OCI-LY1 (cell line): Measurements from ENCODE around the gene NLK.
"Not testable (repeated sequence)": the region's sequence is repeated elsewhere in the genome, so short reads cannot be mapped to it uniquely, and the experiment has no call there.

ENCODE experiments used
- H2AFZ ChIP-seq: fragments of 200-600 bp; sonication (generic), shearing (Covaris generic); 2 replicates; pipeline ENCODE4 v1.6.0; 2014; ENCODE audit warnings: antibody characterized with exemption, mild to moderate bottlenecking, low read length
- H3F3A ChIP-seq: fragments of 200-600 bp; sonication (generic), shearing (Covaris generic); 2 replicates; pipeline ENCODE4 v1.6.0; 2014; ENCODE audit warnings: mild to moderate bottlenecking, antibody characterized with exemption, low read length, moderate library complexity; ENCODE audit not compliant: insufficient read depth
- H3K27ac ChIP-seq: fragments of 200-600 bp; sonication (generic); 2 replicates; pipeline ENCODE4 v1.5.1; 2014; ENCODE audit warnings: low read length, mixed run types, mild to moderate bottlenecking, low read depth; ENCODE audit not compliant: poor library complexity, severe bottlenecking
- H3K27me3 ChIP-seq: fragments of 200-600 bp; sonication (generic); 2 replicates; pipeline ENCODE4 v1.6.0; 2014; ENCODE audit warnings: antibody characterized with exemption, mild to moderate bottlenecking, low read length, moderate library complexity; ENCODE audit not compliant: insufficient read depth
- H3K36me3 ChIP-seq: fragments of 200-600 bp; sonication (generic); 2 replicates; pipeline ENCODE4 v1.6.1; 2014; ENCODE audit warnings: mild to moderate bottlenecking, antibody characterized with exemption, low read length, moderate library complexity, mixed read lengths; ENCODE audit not compliant: insufficient read depth
- H3K4me1 ChIP-seq: fragments of 200-600 bp; sonication (generic); 2 replicates; pipeline ENCODE4 v1.5.1; 2014; ENCODE audit warnings: mild to moderate bottlenecking, low read length, moderate library complexity; ENCODE audit not compliant: insufficient read depth, severe bottlenecking
- H3K4me2 ChIP-seq: fragments of 200-600 bp; sonication (generic), shearing (Covaris generic); 2 replicates; pipeline ENCODE4 v1.6.1; 2014; ENCODE audit warnings: low read length
- H3K4me3 ChIP-seq: fragments of 200-600 bp; sonication (generic); 2 replicates; pipeline ENCODE4 v1.5.1; 2014; ENCODE audit warnings: low read length, low read depth, mild to moderate bottlenecking, mixed read lengths; ENCODE audit not compliant: poor library complexity, severe bottlenecking
- H3K79me2 ChIP-seq: fragments of 200-600 bp; shearing (Covaris generic); 2 replicates; pipeline ENCODE4 v1.6.1; 2016; ENCODE audit warnings: mixed run types, low read length, mixed read lengths; ENCODE audit not compliant: insufficient read depth
- H3K9ac ChIP-seq: fragments of 200-600 bp; sonication (generic), shearing (Covaris generic); 2 replicates; pipeline ENCODE4 v1.6.1; 2014; ENCODE audit warnings: mild to moderate bottlenecking, low read length, mixed read lengths
- H3K9me2 ChIP-seq: fragments of 200-600 bp; sonication (generic), shearing (Covaris generic); 2 replicates; pipeline ENCODE4 v1.6.1; 2014; ENCODE audit warnings: low read depth, mild to moderate bottlenecking, low read length, mixed read lengths
- H3K9me3 ChIP-seq: fragments of 200-600 bp; shearing (Covaris generic); 2 replicates; pipeline ENCODE4 v1.6.1; 2014; ENCODE audit warnings: low read length, mixed read lengths
- H4K20me1 ChIP-seq: fragments of 200-600 bp; sonication (generic), shearing (Covaris generic); 2 replicates; pipeline ENCODE4 v1.6.0; 2016; ENCODE audit warnings: mild to moderate bottlenecking, low read length; ENCODE audit not compliant: insufficient read depth
- CTCF ChIP-seq: fragments of 200-600 bp; sonication (generic), shearing (Covaris generic); IDR thresholded peaks from 2 replicates; pipeline ENCODE4 v1.5.1; 2017; ENCODE audit warnings: mild to moderate bottlenecking, antibody characterized with exemption, low read length, moderate library complexity, mixed read lengths
- EZH2 ChIP-seq: fragments of 200-600 bp; sonication (generic), shearing (Covaris generic); IDR thresholded peaks from 2 replicates; pipeline ENCODE4 v1.8.0; 2017; ENCODE audit warnings: borderline replicate concordance, mixed run types, mild to moderate bottlenecking, antibody characterized with exemption, low read length, moderate library complexity, mixed read lengths

Gene NLK

GRCh38 chr17:28204751-28205150 is 162.3 kb downstream of the NLK start:
- Histone ChIP-seq H3K9me2 (no peaks in the 10 kb centered on the region), H3K4me3 (no peak overlapping the region), H4K20me1 (no peaks in the 10 kb centered on the region), H3K9me3 (no peaks in the 10 kb centered on the region), H3K9ac (no peak overlapping the region), H3F3A (no peaks in the 10 kb centered on the region), H3K79me2 (no peaks in the 10 kb centered on the region), H3K27me3 (no peaks in the 10 kb centered on the region), H3K36me3 (no peaks in the 10 kb centered on the region), H2AFZ (no peak overlapping the region), H3K4me2 (no peak overlapping the region), H3K27ac (no peak overlapping the region), H3K4me1 (no peaks in the 10 kb centered on the region)
- TF ChIP-seq CTCF (no peak), EZH2 (no peak)

DNA sequence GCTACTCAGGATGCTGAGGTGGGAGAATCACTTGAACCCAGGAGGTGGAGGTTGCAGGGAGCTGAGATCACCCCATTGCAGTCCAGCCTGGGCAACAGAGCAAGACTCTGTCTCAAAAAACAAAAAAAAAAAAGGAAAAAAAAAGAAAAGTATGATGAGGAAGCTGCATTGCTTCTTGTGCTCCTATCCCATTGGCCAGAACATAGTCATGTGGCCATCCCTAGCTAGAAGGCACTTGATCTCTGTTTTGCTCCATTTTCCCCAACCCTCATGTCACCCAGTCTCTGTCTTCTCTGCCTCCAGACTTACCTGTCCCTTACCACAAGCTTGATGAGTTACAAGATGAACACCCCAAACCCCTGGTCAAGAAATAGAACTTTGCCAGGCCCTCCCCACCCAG is 163.8 kb downstream of the NLK start:
- Histone ChIP-seq H2AFZ (no peak overlapping the region), H3K9me2 (no peaks in the 10 kb centered on the region), H3K9me3 (peaks cover 6% of the 10 kb centered on the region; the same call in 1 of the 2 replicates), H4K20me1 (no peaks in the 10 kb centered on the region), H3F3A (no peaks in the 10 kb centered on the region), H3K36me3 (no peaks in the 10 kb centered on the region), H3K4me3 (no peak overlapping the region), H3K4me1 (no peaks in the 10 kb centered on the region), H3K4me2 (no peak overlapping the region), H3K79me2 (no peaks in the 10 kb centered on the region), H3K9ac (no peak overlapping the region), H3K27ac (no peak overlapping the region), H3K27me3 (no peaks in the 10 kb centered on the region)
- TF ChIP-seq CTCF, result no peak
- TF ChIP-seq EZH2, result no peak

GRCh38 chr17:28211811-28212210 is 169.3 kb downstream of the NLK start:
- Histone ChIP-seq H3K27me3 (no peaks in the 10 kb centered on the region), H3K9me2 (no peaks in the 10 kb centered on the region), H3K4me1 (no peaks in the 10 kb centered on the region), H3K4me3 (no peak overlapping the region), H3K9me3 (peaks cover 6% of the 10 kb centered on the region; the same call in 1 of the 2 replicates), H2AFZ (no peak overlapping the region), H3K27ac (no peak overlapping the region), H3K9ac (no peak overlapping the region), H3K79me2 (no peaks in the 10 kb centered on the region), H3K36me3 (no peaks in the 10 kb centered on the region), H4K20me1 (no peaks in the 10 kb centered on the region), H3F3A (no peaks in the 10 kb centered on the region), H3K4me2 (no peak overlapping the region)
- no peak for TF ChIP-seq EZH2
- TF ChIP-seq CTCF, result no peak

- not testable (repeated sequence) for H3K27me3 ChIP-seq, H3K9me3 ChIP-seq, H3K9me2 ChIP-seq, H3K27ac ChIP-seq, H3K4me3 ChIP-seq, H3K9ac ChIP-seq, H3F3A ChIP-seq, H3K4me2 ChIP-seq, H3K79me2 ChIP-seq, H4K20me1 ChIP-seq, H2AFZ ChIP-seq, H3K36me3 ChIP-seq, H3K4me1 ChIP-seq
These were observed 171.1 kb downstream of the NLK start for GRCh38 chr17:28213578-28213977.
